ENCODE measurements around the gene GPATCH2.

The GPATCH2 gene

DNA sequence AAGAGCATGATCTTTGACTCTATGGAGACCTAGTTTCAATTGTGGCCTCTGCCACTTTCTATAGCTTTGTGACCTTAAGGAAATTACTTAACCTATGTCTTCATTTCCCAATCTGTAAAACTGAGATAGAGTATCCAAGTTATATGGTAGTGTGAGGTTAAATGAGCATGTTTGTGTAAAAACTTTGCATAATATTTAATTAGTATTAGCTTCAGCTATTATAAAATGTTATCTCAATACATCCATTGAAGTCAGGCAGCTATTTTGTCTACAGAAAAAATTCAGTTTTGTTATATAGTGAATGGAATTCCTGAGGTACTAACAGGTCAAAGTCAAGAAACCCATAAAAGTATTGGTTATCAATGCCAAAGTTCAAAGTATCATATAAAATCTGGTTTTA is 53.6 kb downstream of the GPATCH2 start:
- no peak for DNase-seq (ENCODE audit: low spot score)

DNA sequence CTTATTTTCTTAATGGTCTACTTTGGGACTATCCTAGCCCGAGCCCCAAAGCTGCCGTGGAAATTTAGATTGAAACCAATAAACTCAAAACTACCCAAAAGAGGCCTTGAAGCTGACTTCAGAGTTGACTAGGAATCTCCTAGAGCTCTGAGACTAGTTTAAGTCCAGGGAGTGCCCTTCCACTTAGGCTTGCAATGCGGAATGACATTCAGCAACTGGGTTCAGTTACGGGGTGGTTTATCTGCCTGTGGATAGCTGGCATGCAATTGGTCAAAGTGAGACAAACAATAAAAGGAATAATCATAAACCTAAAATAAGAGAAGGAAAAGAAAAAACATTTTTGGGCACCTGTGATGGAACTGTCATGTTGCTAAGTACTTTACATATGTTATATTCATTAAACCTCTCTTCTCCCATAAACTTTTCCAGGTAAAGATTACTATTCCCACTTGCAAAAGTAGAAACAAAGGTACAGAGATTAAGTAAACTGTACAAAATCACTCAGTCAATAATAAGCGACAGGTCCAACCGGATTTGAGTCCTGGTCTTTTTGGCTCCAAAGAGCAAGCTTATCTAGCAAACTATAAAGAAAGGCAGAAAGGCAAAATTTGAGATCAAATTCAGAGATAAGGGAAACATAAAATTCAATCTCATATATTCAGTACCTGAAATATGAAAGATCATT is 56.5 kb downstream of the GPATCH2 start:
- DNase-seq (ENCODE audit: low spot score), result no peak

DNA sequence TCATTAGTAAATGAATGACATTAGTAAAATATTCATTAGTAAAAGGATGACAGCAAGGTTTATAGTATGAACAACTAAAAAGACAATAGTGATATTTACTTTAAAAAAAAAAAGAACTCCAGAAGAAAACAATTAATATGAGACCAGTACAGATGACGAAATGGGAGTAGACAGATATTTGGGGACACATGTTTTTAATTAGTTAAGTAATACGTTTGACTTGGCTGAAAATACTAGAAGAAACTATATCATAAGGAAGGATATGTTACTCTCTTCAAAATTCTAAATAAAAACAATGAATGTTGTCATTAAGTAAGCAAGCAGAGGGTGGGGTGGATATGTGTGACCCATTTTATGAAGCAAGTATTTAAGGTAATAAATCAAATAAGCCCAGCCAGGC is 61.9 kb downstream of the GPATCH2 start:
- DNase-seq (ENCODE audit: low spot score), result no peak

DNA sequence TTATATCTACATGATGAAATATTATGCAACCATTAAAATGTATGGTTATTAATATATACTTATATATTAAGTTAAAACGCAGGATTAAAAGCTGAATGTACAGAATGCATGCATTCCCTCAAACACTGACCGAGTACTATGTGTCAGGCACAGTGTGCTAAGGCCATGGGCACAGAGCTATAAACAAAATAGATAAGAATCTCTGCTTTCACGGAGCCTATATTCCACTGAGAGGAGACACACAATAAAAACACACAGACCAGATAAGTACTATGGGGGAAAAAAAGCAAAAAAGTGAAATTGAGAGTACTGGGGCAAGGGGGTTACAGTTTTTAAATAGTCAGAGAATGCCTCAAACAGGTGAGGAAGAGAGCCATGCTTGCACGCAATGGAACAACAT is 62.7 kb downstream of the GPATCH2 start:
- no peak for DNase-seq (ENCODE audit: low spot score)

DNA sequence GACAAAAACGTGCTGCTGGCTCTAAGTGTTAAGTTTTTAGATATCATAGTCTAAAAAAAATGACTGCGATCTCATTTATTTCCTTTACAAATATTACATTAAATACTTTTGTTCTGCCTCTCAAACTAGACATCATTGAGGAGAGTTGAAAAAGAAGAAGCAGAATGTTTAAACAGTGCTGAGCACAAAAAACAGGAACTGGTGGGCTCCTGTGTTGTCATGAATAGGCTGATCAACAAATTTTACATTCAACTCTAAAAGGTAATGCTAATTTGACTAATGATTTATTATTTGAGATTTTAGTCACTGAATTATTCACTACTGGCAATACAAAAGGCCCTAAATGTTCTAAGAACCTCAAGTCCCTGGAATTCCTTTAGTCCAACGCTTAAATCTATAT is 66.1 kb downstream of the GPATCH2 start:
- DNase-seq (ENCODE audit: low spot score), result no peak

DNA sequence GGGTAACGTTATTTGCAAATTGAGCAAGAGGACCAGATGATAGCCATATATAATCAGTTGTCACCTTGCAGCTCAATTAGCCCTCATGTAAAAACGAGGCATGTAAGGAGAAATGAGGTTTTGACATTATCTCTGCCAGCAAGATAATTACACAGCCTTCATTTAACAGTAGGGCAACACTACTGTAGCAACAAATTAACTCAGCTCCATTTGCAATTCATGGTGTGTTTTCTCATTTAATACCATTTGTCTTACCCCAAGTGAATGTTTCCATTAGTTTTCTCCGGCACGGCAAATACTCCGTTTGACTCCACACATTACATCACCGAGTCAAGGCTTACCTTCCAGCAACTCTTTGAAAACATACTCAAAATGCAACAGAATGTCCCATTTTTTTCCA is 66.7 kb downstream of the GPATCH2 start:
- DNase-seq (ENCODE audit: low spot score), result no peak

DNA sequence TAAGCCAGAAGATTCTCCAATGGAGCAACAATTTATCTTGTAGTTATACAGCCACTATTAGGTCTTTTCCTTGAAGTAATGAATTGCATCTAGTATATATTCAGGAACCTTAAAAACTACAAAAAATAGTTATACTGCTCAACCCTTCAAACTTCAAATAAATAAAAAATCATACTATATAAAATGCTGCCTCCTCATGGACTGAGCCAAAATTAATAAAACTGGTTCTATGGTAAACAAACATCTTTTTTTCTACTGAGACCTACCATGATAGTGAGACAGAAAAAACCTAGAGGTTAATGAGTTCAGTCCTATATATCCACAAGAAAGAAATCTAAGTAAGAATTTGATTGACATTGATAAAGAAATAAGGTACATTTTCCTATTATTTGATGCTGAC is 67.7 kb downstream of the GPATCH2 start:
- DNase-seq (ENCODE audit: low spot score), result no peak

DNA sequence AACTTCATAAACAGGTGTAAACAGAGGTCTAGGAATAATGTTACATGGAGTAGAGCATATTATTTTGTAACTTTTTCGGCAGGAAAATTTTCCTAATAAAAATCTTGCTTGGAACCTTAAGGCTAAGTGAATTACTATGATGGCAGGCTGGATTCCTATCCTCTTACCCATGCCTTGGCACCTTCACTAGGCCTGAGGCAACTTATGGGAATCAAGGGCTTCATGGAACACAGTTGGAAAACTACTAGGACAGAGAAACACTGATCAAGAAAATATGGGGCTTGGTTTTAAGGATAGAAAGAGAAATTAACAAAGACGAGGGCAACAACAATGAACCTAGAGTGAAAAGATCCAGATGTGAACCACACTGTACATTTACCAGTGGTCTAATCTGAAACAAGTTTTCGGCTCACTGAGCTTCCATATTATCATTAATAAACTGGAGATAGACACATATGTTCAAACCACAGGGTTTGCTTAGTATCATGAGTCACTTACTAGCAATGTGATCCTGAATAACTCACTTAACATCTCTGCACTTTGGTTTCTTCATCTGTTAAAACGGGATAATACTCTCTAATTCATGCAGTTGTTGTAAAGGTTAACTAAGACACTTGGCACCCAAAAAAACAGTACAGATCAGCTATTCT is 68.5 kb downstream of the GPATCH2 start:
- no peak for DNase-seq (ENCODE audit: low spot score)

DNA sequence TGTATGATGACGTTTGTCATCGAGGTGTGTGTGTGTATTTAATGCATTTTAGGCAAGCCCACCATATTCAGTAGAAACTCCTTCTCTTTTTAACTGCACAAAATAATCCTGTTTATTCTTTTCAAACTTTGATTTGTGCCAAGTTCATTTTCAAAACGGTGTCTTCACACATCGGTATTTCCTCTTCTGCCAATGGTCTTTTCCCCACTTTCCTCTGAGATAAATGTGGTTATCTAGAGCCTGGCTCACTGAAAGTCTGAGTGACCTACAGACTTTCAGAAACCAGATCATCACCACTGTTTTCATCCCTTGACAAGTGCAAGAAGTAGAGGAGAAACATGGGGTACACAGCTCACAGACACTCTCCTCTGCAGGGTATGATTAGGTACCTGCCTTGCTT is 69.4 kb downstream of the GPATCH2 start:
- DNase-seq (ENCODE audit: low spot score), result no peak

DNA sequence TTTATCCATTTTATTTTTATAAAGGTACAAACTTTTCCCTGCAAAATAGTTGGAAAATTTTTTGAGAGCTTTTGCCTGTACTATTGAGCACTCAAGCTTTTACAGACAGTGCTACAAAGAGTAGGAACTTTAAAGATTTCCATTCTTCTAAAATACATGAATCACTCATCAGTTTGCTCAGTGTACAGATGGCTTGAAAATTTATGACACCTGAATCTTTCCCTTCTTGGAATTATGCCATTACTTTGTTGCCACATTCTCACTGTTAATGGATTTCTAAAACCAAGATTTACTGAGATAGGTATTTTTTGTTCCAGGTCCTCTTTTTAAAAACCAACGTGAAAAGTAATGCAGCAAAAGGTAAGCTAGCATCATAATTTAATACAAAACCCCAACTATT is 76.0 kb downstream of the GPATCH2 start:
- no peak for DNase-seq (ENCODE audit: low spot score)

DNA sequence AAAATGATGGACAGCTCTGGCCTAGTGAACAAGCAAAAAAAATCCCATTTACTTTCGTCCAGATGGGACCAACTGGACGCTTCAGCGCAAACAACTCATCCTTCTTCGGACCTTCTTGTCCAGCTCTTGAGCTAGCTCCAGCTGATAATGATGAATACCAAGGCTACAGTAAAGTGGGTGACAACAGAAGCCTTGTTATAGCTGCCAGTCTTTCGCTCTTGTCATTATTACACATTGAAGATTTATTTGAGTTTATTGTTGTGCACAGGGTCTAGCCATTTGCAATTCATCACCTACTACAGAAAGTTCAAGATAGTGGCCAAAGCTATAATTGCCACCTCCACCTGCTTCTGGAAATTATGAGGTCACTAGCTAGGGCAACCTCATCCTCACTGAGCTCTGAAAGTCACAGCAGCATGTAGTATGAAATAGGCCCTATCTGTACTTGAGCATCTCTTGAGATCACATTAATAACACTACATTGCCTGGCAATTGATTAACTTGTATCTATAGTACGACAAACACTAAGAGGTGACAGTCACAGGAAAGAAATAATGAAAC is 76.9 kb downstream of the GPATCH2 start:
- DNase-seq (ENCODE audit: low spot score), result no peak

DNA sequence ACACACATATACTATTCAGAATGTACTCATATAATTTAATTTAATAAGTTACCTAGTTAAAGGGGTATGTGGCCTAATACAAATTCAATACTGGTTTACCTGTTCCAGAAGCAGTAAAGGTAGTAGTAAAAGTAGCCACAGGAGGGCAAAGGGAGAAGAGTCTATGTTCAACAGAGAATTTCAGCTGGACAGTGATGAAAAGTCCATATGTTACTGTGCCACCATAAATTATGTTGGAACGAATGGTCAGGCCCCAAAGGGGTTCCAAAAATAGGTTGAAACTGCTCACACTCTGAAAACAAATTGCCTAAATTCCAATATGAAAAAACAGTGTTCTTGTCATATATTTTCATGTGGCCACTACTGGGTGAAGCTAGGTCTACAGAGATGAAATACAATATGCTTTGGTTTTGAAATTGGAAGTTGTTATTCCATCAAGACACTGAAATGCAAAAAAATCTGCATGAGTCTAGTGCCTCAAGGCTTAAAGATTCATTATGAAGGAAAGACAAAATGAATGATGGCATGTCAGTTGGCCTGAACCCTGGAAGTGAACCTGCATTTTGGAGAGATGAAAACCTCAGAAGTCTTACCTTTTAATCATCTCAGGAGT is 78.4 kb downstream of the GPATCH2 start:
- DNase-seq (ENCODE audit: low spot score), result no peak

DNA sequence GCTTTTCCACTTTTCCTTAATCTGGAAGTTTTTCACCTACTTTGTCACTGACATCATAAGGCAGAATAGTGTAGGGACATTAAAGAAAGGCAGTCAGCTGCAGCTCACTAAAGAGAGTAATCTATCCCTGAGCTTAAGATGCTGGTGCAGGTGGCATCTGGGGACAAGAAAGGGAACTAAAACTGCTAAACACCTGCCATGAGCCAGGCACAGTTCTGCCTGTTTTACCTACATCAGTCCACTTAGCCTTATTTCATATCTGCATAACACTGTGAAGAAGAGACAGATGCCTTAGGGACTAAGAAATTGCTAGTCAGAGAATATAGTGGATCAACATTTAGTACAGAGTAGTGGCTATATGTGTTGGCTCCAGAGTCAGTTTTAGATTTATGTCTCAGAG is 88.1 kb downstream of the GPATCH2 start:
- DNase-seq (ENCODE audit: low spot score), result no peak

DNA sequence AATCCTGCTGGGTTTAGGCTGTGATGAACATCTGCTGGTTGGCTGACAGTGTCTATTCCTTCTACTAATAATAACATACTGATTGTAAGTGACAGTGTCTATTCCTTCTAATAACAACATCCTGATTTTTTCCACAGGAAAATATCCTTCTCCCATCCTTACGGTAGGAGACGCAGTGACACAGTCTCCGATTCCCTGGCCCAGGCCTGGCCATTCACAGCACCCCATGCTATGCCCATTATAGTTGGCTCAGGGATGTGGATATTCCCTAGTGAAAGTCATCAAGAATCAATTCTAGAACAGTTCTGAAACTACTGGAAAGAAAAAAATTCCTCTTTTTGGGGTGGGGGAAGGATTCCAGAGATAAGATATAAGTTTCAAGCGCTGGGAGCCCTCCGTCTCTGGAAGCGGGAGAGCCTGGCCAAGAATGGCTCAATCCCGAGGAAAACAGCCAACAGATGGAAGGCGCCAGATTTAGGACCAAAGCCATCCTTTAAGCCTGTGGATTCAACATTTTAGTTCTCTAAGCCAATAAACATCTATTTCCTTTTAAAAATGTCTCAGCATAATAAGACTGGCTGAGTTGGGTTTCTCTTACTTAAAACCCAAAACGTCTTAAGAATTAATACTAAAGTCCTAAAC is 88.6 kb downstream of the GPATCH2 start:
- no peak for DNase-seq (ENCODE audit: low spot score)

DNA sequence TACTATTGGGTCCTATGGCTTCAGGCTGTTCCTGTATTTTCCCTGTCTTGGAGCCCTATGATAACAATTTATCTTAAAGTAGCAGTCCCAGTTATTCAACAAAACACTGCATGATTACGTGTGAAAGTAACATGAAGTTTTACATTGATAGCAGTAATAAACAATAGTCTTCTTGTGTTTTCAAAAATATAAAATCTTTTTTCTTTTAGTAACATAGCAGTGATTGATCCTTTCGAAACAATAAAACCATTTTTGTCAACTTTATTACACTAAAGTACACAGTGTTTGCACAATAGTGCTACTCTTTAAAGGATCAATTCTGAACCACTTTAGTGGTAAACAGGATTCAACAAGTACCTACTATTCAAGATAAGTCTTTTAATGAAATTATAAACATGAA is 90.6 kb downstream of the GPATCH2 start:
- DNase-seq (ENCODE audit: low spot score), result no peak

DNA sequence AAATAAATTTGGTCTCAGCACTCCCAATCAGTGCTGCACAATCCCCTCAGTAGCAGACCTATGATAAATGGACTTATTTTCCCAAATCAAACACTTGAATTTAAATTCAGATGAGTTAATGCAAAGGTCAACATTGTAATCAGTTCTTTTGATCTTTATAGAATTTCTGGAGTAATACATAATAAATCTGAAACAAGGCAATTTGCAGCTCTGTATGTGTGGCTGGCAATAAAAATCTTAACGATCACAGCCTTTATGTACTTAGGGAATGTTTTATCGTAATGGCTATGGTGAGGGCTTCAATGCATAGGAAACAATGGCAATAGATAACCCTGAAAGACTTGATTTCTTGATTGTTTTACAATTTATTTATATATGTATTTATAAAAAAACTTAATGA is 91.4 kb downstream of the GPATCH2 start:
- no peak for DNase-seq (ENCODE audit: low spot score)

DNA sequence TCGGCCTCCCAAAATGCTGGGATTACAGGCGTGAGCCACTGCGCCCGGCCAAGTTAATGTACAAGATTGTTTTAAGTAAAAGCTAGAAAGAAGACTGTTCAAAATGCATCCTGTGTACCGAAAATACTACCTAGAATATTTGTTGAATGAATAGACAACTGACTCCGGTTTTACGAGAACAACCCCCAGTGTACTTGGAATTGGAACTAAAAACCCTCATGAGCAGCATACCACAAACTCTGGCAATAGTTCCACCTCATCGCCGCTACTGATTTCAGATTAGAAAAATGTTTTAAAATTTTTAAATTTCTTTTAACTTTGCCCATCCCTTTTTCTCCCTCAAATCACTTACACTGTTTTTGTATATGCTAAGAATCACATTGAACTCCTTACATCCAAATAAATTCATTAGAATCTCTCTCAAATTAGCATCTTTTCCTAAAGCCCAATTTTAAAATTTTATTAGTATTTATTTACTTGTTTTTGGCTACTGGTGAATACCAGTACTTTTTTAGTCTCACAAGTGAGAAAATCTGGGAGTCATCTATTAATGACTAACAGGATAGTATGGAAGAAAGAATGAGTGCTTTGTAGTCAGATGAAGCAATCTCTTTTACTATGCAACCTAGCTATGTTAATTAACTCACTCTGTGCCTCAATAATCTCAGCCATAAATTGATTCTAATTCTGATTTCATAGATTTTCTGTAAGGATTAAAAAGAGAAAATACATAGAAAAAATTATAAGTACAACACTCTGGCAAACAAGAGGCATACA is 95.1 kb downstream of the GPATCH2 start:
- no peak for DNase-seq (ENCODE audit: low spot score)

DNA sequence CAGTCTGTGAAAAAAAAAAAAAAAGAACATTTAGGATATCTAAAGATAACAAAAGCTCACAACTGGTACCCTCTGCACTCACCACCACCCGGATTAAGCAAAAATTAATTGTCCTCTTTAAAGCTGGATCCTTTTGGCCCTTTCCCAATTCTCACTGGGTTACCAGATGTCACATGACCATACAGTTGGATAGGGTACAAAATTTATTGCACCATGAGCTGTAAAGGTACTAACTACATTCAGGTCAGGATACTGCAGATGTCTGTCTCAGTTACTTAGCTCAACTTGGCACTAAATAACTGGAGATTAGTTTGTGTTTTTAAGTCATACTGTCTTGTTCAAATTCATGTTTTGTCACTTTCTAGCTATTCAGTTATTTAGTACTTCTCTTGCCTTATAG is 96.3 kb downstream of the GPATCH2 start:
- DNase-seq (ENCODE audit: low spot score), result no peak

DNA sequence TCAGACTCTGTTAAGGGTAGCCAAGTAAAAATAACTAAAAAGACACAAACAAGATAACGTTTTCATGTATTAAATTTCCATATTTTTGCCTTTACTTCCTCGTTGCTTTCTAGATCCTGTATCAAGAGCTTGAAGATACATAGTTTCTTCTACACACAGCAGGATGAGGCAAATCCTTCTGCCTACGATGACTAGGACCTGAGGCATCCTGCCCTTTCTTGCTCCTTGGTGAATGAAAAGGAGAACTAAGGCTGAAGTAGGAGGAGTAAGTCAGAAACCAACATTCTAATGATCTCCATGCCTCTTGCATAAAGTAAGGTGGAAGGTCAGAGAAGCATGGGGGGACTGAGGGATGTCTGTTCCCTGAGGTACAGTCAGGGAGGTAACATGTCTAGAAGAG is 102.6 kb downstream of the GPATCH2 start:
- no peak for DNase-seq (ENCODE audit: low spot score)

DNA sequence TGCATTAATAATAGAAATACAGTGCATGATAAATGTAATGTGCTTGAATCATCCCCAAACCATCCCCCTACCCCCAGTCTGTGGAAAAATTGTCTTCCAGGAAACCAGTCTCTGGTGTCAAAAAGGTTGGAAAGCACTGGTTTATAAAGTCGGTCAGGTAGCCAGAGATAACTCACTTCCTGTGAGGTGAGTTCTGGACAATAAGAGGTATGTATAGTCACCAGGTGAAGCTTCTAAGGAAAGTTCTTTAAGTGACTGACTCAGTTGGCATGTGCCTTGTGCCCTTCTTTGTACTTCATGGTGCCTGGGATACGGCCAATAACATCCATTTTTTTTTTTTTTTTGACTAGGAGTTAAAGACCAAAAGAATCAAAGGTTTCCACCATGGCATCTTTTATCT is 103.7 kb downstream of the GPATCH2 start:
- no peak for DNase-seq (ENCODE audit: low spot score)

DNA sequence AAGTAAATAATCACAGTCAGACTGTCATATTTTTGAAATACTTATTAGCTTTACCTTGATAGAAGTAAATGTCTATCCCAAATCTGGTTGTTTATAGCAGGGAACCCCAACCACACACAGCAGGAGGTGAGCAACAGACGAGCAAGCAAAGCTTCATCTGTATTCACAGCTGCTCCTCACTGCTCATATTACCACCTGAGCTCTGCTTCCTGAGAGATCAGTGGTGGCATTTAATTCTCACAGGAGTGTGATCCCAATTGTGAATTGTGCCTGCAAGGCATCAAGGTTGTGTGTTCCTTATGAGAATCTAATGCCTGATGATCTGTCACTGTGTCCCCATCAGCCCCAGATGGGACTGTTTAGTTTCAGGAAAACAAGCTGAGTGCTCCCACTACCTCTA is 104.3 kb downstream of the GPATCH2 start:
- DNase-seq (ENCODE audit: low spot score), result no peak
